Epithelial cell of esophagus (primary cell): ENCODE data around the gene FARP2.
"Not testable (repeated sequence)": the region's sequence is repeated elsewhere in the genome, so short reads cannot be mapped to it uniquely, and the experiment has no call there.

Source experiments
- DNase-seq: peaks from one replicate; pipeline ENCODE4 v3.0.0; 2010; ENCODE audit warnings: low read depth
- H3K4me3 ChIP-seq: 2 replicates; pipeline ENCODE4 v1.5.1; 2011; ENCODE audit warnings: mild to moderate bottlenecking, low read length, control low read depth
- CTCF ChIP-seq: IDR thresholded peaks from 2 replicates; pipeline ENCODE4 v1.5.1; 2011; ENCODE audit warnings: low read depth, mild to moderate bottlenecking, low read length, control low read depth, inconsistent platforms; ENCODE audit not compliant: insufficient read depth; ENCODE audit errors: missing control alignments

The FARP2 gene

DNA sequence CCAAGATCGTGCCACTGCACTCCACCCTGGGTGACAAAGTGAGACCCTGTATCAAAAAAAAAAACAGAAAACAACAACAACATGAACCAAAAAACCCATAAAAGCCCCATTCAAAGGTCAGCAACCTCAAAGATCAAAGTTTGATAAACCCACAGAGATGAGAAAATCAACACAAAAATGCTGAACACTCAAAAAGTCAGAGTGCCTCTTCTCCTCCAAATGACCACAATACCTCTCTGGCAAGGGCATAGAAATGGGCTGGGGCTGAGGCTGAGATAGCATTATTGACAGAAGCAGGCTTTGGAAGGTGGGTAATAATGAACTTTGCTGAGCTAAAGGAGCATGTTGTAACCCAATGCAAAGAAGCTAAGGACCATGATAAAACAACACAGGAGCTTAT lies 66.3 kb downstream of the FARP2 start:
- H3K4me3 ChIP-seq: no peak overlapping the region
- no peak for TF ChIP-seq CTCF
- no peak for DNase-seq

- DNase-seq, H3K4me3 ChIP-seq: not testable (repeated sequence)
Measured at GRCh38 chr2:241423489-241423888, 67.4 kb downstream of the FARP2 start.

DNA sequence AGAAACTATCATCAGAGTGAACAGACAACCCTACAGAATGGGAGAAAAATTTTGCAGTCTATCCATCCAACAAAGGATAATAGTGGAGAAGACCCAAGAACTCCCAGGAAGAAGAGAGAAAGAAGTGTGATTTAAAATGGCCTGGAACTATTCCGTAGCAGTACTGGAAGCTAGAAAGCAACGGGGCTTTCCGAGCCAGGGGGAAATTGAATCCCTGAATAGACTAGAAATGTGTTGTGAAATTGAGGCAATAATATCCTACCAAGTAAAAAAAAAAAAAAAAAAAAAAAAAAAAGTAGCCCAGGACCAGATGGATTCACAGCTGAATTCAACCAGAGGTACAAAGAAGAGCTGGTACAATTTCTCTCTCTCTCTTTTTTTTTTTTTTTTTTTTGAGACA lies 69.3 kb downstream of the FARP2 start:
- H3K4me3 ChIP-seq: no peak overlapping the region
- no peak for DNase-seq
- no peak for TF ChIP-seq CTCF

GRCh38 chr2:241430178-241430577 lies 74.1 kb downstream of the FARP2 start:
- TF ChIP-seq CTCF: no peak
- no peak overlapping the region for H3K4me3 ChIP-seq
- no peak for DNase-seq

DNA sequence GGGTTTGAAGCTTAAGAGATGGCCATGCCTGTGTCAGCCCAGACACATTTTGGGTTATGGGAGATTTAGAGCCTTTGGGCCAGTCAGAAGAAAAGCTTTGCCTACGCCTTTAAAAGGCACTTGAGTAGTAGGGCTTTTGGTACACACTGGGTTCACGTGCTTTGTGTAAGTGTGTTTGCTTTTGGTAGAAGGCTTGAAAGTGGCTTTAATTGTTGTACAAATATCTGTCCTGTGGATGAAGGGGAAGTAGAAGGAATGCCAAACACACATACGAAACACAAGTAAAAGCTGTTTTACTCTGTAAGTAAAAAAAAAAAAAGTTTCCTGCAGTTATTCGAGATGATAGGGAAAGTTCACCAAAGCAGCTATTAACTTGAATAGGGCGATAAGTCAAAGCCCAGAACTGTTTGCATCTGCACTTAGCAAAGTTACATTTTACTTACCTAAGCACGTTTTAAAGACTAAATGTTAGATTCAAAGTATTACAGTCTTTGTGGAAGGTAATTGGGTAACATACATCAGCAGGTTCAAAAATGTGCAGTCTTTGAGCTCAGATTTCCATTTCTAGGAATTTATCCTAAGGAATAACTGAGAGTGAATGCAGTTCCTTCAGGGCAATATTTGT lies 76.9 kb downstream of the FARP2 start:
- H3K4me3 ChIP-seq: no peak overlapping the region
- no peak for TF ChIP-seq CTCF
- no peak for DNase-seq

DNA sequence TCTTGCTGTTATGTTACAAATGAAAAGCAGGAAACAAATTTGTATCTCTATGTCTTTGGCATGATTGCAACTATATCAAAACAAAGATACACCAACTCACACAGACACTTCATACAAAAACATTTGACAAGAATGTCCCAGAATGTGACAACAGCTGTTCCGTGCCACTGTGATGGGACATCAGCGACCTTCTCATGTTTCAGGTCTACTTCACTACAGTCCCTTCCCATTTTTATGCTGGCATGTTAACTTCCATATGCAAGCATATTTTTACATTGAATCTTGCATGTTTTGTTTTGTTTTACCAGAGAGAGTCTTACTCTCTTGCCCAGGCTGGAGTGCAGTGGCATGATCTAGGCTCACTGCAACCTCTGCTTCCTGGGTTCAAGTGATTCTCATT lies 81.1 kb downstream of the FARP2 start:
- no peak for DNase-seq
- no peak for TF ChIP-seq CTCF
- H3K4me3 ChIP-seq: no peak overlapping the region

DNA sequence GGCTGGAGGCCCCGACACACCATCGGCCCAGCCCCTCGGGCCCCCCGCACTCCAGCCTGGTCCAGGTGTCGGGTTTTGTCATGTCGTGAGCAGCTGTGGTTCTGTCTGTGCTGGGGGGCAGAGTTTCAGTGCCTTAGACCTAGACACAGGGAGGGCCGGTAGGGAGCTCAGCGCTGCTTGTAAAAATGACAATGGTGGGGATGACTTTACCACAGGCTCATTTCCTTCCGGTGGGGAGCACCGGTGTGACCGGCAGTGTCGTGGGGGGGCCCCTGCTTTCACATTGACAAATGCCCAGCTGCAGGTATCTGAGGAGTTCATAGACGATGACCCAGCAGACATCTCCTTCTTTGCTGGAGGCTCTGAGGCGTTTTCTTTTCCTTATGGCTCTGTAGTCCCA lies 85.4 kb downstream of the FARP2 start:
- DNase-seq: no peak
- TF ChIP-seq CTCF: no peak
- no peak overlapping the region for H3K4me3 ChIP-seq
